ENCODE data around the gene SLC17A4.

- no peak for TF ChIP-seq CTCF (IDR thresholded peaks at IDR 0.05)
- TF ChIP-seq POLR2A (IDR thresholded peaks at IDR 0.05) = no peak
Measured at GRCh38 chr6:25748049-25748448, 6.5 kb upstream of the SLC17A4 start.
